ENCODE results near the gene LGALS3BP.

Gene LGALS3BP

GRCh38 chr17:78973196-78973595 is 6.5 kb downstream of the LGALS3BP start:
- in situ Hi-C loops (cut with HindIII; ENCODE audit: low pct_ligation_motif_present, low sequenced_read_pairs) = no loop called here
- Histone ChIP-seq H3K27ac (no peak overlapping the region), H3K36me3 (replicated peaks) (peaks cover 15% of the 10 kb centered on the region), H3K27me3 (replicated peaks) (no peaks in the 10 kb centered on the region), H3K4me3 (ENCODE audit: low read depth, low read length) (no peak overlapping the region)
- TF ChIP-seq CTCF (IDR thresholded peaks at IDR 0.05; ENCODE audit: low read depth, low read length, missing control alignments) = no peak
- DNase-seq = no peak

- peaks cover 15% of the 10 kb centered on the region for H3K36me3 ChIP-seq (replicated peaks)
- no peak for TF ChIP-seq CTCF (IDR thresholded peaks at IDR 0.05; ENCODE audit: low read depth, low read length, missing control alignments)
Measured at GRCh38 chr17:78972507-78973105, 7.1 kb downstream of the LGALS3BP start.

GRCh38 chr17:78971756-78972506 is 7.8 kb downstream of the LGALS3BP start:
- Histone ChIP-seq H3K36me3 (replicated peaks) (peaks cover 15% of the 10 kb centered on the region), H3K4me3 (ENCODE audit: low read depth, low read length) (no peak overlapping the region), H3K27ac (no peak overlapping the region), H3K27me3 (replicated peaks) (no peaks in the 10 kb centered on the region)
- no peak for TF ChIP-seq CTCF (IDR thresholded peaks at IDR 0.05; ENCODE audit: low read depth, low read length, missing control alignments)
- in situ Hi-C loops (cut with HindIII; ENCODE audit: low pct_ligation_motif_present, low sequenced_read_pairs) = no loop called here
- no peak for DNase-seq

More at GRCh38 chr17:78972507-78973105, 7.1 kb downstream of the LGALS3BP start:
- Histone ChIP-seq H3K27me3 (replicated peaks) (no peaks in the 10 kb centered on the region), H3K27ac (no peak overlapping the region), H3K4me3 (ENCODE audit: low read depth, low read length) (no peak overlapping the region)
- in situ Hi-C loops (cut with HindIII; ENCODE audit: low pct_ligation_motif_present, low sequenced_read_pairs) = no loop called here
- no peak for DNase-seq

GRCh38 chr17:78970834-78971755 is 8.6 kb downstream of the LGALS3BP start:
- peak; percentile 64 for DNase-seq
- peak; percentile 91 for TF ChIP-seq CTCF (IDR thresholded peaks at IDR 0.05; ENCODE audit: low read depth, low read length, missing control alignments)
- Histone ChIP-seq H3K4me3 (ENCODE audit: low read depth, low read length) (no peak overlapping the region), H3K27me3 (replicated peaks) (no peaks in the 10 kb centered on the region), H3K36me3 (replicated peaks) (peaks cover 10% of the 10 kb centered on the region), H3K27ac (no peak overlapping the region)
- in situ Hi-C loops (cut with HindIII; ENCODE audit: low pct_ligation_motif_present, low sequenced_read_pairs) = no loop called here

- Histone ChIP-seq H3K36me3 (replicated peaks) (peaks cover 7% of the 10 kb centered on the region), H3K4me3 (ENCODE audit: low read depth, low read length) (no peak overlapping the region), H3K27me3 (replicated peaks) (no peaks in the 10 kb centered on the region), H3K27ac (no peak overlapping the region)
- DNase-seq = no peak
- in situ Hi-C loops (cut with HindIII; ENCODE audit: low pct_ligation_motif_present, low sequenced_read_pairs) = no loop called here
- TF ChIP-seq CTCF (IDR thresholded peaks at IDR 0.05; ENCODE audit: low read depth, low read length, missing control alignments) = no peak
Measured at GRCh38 chr17:78969865-78970264, 9.9 kb downstream of the LGALS3BP start.
